Measurements from ENCODE around the gene NOBOX.

DNA sequence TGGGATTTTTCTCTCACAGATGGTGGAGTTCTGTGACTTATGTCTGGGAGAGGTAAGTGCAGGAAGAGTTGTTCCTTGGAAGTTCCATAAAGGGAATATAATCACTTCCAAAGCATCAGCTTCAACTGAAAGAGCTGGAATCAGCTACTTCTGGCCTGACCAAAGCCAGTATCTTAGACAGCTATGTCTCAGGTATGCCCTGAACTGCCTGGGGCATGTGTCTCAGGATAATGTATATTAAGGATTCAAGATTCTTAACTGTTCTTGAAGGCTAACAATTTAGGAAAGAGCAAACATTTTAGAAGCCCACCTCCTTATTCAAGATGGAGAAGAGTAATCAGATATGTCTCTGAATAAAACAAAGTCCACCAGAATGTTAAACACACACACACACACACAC, 12.4 kb upstream of the NOBOX start:
- TF ChIP-seq, protein P1, sequence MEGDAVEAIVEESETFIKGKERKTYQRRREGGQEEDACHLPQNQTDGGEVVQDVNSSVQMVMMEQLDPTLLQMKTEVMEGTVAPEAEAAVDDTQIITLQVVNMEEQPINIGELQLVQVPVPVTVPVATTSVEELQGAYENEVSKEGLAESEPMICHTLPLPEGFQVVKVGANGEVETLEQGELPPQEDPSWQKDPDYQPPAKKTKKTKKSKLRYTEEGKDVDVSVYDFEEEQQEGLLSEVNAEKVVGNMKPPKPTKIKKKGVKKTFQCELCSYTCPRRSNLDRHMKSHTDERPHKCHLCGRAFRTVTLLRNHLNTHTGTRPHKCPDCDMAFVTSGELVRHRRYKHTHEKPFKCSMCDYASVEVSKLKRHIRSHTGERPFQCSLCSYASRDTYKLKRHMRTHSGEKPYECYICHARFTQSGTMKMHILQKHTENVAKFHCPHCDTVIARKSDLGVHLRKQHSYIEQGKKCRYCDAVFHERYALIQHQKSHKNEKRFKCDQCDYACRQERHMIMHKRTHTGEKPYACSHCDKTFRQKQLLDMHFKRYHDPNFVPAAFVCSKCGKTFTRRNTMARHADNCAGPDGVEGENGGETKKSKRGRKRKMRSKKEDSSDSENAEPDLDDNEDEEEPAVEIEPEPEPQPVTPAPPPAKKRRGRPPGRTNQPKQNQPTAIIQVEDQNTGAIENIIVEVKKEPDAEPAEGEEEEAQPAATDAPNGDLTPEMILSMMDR (IDR thresholded peaks at IDR 0.05), result no peak
- TF ChIP-seq POLR2A (IDR thresholded peaks at IDR 0.05), result no peak
